Measurements from ENCODE around the gene GNG12.
"Not testable (repeated sequence)": the region's sequence is repeated elsewhere in the genome, so short reads cannot be mapped to it uniquely, and the experiment has no call there.

GNG12 gene

GRCh38 chr1:67675800-67676199, 157.5 kb downstream of the GNG12 start:
- DNase-seq, result no peak

- peak; percentile 22 to 34 for DNase-seq
Observed at GRCh38 chr1:67674260-67675011, 158.8 kb downstream of the GNG12 start.

GRCh38 chr1:67673468-67674201, 159.6 kb downstream of the GNG12 start:
- no peak for DNase-seq

- no peak for DNase-seq
Observed at GRCh38 chr1:67672260-67672803, 160.9 kb downstream of the GNG12 start.

GRCh38 chr1:67668660-67669059, 164.6 kb downstream of the GNG12 start:
- DNase-seq, result no peak

GRCh38 chr1:67666636-67667035, 166.6 kb downstream of the GNG12 start:
- DNase-seq, result no peak

GRCh38 chr1:67665307-67665706, 168.0 kb downstream of the GNG12 start:
- DNase-seq, result not testable (repeated sequence)

GRCh38 chr1:67664048-67664447, 169.2 kb downstream of the GNG12 start:
- DNase-seq, result no peak

GRCh38 chr1:67662884-67663283, 170.4 kb downstream of the GNG12 start:
- DNase-seq, result no peak

GRCh38 chr1:67659229-67659628, 174.0 kb downstream of the GNG12 start:
- DNase-seq, result no peak

- not testable (repeated sequence) for DNase-seq
Observed at GRCh38 chr1:67657152-67657551, 176.1 kb downstream of the GNG12 start.

GRCh38 chr1:67655581-67655980, 177.7 kb downstream of the GNG12 start:
- no peak for DNase-seq

- no peak for DNase-seq
Observed at GRCh38 chr1:67653304-67653703, 180.0 kb downstream of the GNG12 start.

GRCh38 chr1:67652800-67653199, 180.5 kb downstream of the GNG12 start:
- no peak for DNase-seq

Measured in activated CD4-positive, alpha-beta T cell treated with anti-CD3 and anti-CD28 coated beads, Interleukin-2, amount 50 U/mL, for 48 hours (primary cell).